ENCODE measurements around the gene NEDD4L. TPM values are rescaled to one million over a fixed set of nuclear protein-coding genes. Genes with fewer than 3 reads are reported as not detected.

NEDD4L gene
- total and polyA plus RNA-seq, 2 experiments from 2014 or later, result 36.2 to 72.3 TPM

DNA sequence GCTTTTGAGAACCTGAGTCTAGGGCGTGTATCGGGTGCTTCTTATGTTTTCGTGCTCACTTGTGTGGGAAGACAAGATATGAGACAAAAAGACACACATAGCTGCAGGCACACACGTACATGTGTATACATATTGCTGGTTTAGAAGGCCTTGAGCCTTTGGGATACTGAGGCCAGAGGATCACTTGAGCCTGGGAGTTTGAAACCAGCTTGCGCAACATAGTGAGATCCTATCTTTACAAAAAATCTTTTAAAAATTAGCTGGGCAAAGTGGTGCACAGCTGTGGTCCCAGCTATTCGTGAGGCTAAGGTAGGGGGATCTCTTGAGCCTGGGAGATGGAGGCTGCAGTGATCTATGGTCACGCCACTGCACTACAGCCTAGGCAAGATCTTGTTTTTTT, 18.8 kb upstream of the NEDD4L start:
- H3K4me3 ChIP-seq, result no peak overlapping the region
- H3K27ac Mint-ChIP-seq, result no peak overlapping the region
- no peaks in the 10 kb centered on the region for H3K36me3 Mint-ChIP-seq (ENCODE audit: low read depth)

More for the DNA sequence above, 18.8 kb upstream of the NEDD4L start:
- H2AFZ ChIP-seq, result peak overlapping the region; percentile 83; the same call in 1 of the 2 replicates
- no peak for TF ChIP-seq NANOG (IDR thresholded peaks at IDR 0.05; ENCODE audit: borderline replicate concordance)
- no peak for TF ChIP-seq ZNF331 (CRISPR knock-in tag; IDR thresholded peaks at IDR 0.05; ENCODE audit: low read depth)
- TF ChIP-seq, protein P1, sequence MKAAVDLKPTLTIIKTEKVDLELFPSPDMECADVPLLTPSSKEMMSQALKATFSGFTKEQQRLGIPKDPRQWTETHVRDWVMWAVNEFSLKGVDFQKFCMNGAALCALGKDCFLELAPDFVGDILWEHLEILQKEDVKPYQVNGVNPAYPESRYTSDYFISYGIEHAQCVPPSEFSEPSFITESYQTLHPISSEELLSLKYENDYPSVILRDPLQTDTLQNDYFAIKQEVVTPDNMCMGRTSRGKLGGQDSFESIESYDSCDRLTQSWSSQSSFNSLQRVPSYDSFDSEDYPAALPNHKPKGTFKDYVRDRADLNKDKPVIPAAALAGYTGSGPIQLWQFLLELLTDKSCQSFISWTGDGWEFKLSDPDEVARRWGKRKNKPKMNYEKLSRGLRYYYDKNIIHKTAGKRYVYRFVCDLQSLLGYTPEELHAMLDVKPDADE (IDR thresholded peaks at IDR 0.05), result no peak
- TF ChIP-seq EZH2phosphoT487 (IDR thresholded peaks at IDR 0.05; ENCODE audit: unreplicated experiment), result no peak
- no peak for TF ChIP-seq REST (IDR thresholded peaks at IDR 0.05; ENCODE audit: unreplicated experiment)
- no peak for TF ChIP-seq CREB1 (CRISPR knock-in tag; IDR thresholded peaks at IDR 0.05; ENCODE audit: low read depth)
- TF ChIP-seq, protein P2, sequence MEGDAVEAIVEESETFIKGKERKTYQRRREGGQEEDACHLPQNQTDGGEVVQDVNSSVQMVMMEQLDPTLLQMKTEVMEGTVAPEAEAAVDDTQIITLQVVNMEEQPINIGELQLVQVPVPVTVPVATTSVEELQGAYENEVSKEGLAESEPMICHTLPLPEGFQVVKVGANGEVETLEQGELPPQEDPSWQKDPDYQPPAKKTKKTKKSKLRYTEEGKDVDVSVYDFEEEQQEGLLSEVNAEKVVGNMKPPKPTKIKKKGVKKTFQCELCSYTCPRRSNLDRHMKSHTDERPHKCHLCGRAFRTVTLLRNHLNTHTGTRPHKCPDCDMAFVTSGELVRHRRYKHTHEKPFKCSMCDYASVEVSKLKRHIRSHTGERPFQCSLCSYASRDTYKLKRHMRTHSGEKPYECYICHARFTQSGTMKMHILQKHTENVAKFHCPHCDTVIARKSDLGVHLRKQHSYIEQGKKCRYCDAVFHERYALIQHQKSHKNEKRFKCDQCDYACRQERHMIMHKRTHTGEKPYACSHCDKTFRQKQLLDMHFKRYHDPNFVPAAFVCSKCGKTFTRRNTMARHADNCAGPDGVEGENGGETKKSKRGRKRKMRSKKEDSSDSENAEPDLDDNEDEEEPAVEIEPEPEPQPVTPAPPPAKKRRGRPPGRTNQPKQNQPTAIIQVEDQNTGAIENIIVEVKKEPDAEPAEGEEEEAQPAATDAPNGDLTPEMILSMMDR (conservative IDR thresholded peaks at IDR 0.05; ENCODE audit: low read depth in 2 of 2), result no peak
- TF ChIP-seq STAT1 (IDR thresholded peaks at IDR 0.05; ENCODE audit: unreplicated experiment), result no peak
- no peak for TF ChIP-seq POLR2AphosphoS5 (IDR thresholded peaks at IDR 0.05; ENCODE audit: low read depth)
- TF ChIP-seq ZNF462 (CRISPR knock-in tag; IDR thresholded peaks at IDR 0.05), result no peak
- no peak for TF ChIP-seq JUNB (IDR thresholded peaks at IDR 0.05; ENCODE audit: unreplicated experiment)
- TF ChIP-seq EZH2 (IDR thresholded peaks at IDR 0.05; ENCODE audit: low read depth, unreplicated experiment), result no peak
- no peak for TF ChIP-seq ZNF114 (CRISPR knock-in tag; IDR thresholded peaks at IDR 0.05)
- Mint-ChIP-seq H3K27me3 (ENCODE audit: insufficient read depth, low read depth, poor library complexity) (peaks cover 2% of the 10 kb centered on the region), H3K4me3 (no peak overlapping the region), H3K4me1 (peaks cover 5% of the 10 kb centered on the region; the same call in 2 of the 3 replicates), H3K9me3 (no peaks in the 10 kb centered on the region)
- H3K4me2 ChIP-seq, result no peak overlapping the region
- peaks cover 15% of the 10 kb centered on the region for H3K4me1 ChIP-seq (ENCODE audit: insufficient read depth)
- ATAC-seq (no peak), DNase-seq (ENCODE audit: low spot score) (no peak)
- H3K79me2 ChIP-seq (replicated peaks; ENCODE audit: insufficient read depth), result no peaks in the 10 kb centered on the region
- H4K20me1 ChIP-seq (replicated peaks; ENCODE audit: insufficient read depth), result no peaks in the 10 kb centered on the region
- H3K9me2 ChIP-seq (ENCODE audit: insufficient read depth), result peaks cover 4% of the 10 kb centered on the region; the same call in 1 of the 2 replicates
- no peaks in the 10 kb centered on the region for H3K36me3 ChIP-seq (ENCODE audit: insufficient read depth)
- H3K27me3 ChIP-seq (ENCODE audit: insufficient read depth), result no peaks in the 10 kb centered on the region
- H3K27ac ChIP-seq (ENCODE audit: low read depth), result no peak overlapping the region
- H3F3A ChIP-seq (replicated peaks; ENCODE audit: low read depth), result no peaks in the 10 kb centered on the region
